ENCODE results near the gene CYS1. TPM values are rescaled to one million over a fixed set of nuclear protein-coding genes. Genes with fewer than 3 reads are reported as not detected.

Gene CYS1
- total and polyA plus RNA-seq, 2 of the 13 experiments (the other 11 are each of a cell fraction or from before 2014, with no cell fraction given): 0.04 TPM; not detected in 1

GRCh38 chr2:10043256-10043905 lies 36.8 kb downstream of the CYS1 start, which contains the start of gene KLF11 (continued):
- TF ChIP-seq ZNF740 (CRISPR knock-in tag; IDR thresholded peaks at IDR 0.05) (peak; percentile 75; the same call in 1 of the 2 replicates), SSRP1 (CRISPR knock-in tag; IDR thresholded peaks at IDR 0.05) (no peak), ZBTB46 (CRISPR knock-in tag; IDR thresholded peaks at IDR 0.05; ENCODE audit: borderline replicate concordance) (no peak), RFX3 (CRISPR knock-in tag; IDR thresholded peaks at IDR 0.05) (no peak), ZBTB25 (CRISPR knock-in tag; IDR thresholded peaks at IDR 0.05) (no peak), ZNF784 (CRISPR knock-in tag; IDR thresholded peaks at IDR 0.05; ENCODE audit: borderline replicate concordance) (peak; percentile 58; the same call in 1 of the 2 replicates), ZEB1 (IDR thresholded peaks at IDR 0.05; ENCODE audit: insufficient replicate concordance, low read depth) (no peak), SAFB2 (CRISPR knock-in tag; IDR thresholded peaks at IDR 0.05; ENCODE audit: borderline replicate concordance, low read depth) (0 out of 2 replicates have a peak, but pooled peaks have one; percentile 44), ZNF20 (CRISPR knock-in tag; IDR thresholded peaks at IDR 0.05) (no peak), FOXK2 (IDR thresholded peaks at IDR 0.05) (no peak), ELF1 (CRISPR knock-in tag; IDR thresholded peaks at IDR 0.05) (no peak), ZNF296 (CRISPR knock-in tag; conservative IDR thresholded peaks at IDR 0.05) (peak; percentile 84; the same call in 1 of the 2 replicates), ZNF749 (CRISPR knock-in tag; IDR thresholded peaks at IDR 0.05; ENCODE audit: borderline replicate concordance) (peak; percentile 94), CENPBD1 (CRISPR knock-in tag; IDR thresholded peaks at IDR 0.05; ENCODE audit: borderline replicate concordance, low read depth) (peak; percentile 80; the same call in 1 of the 2 replicates), ZNF598 (CRISPR knock-in tag; IDR thresholded peaks at IDR 0.05; ENCODE audit: borderline replicate concordance) (no peak), RARA (CRISPR knock-in tag; IDR thresholded peaks at IDR 0.05) (no peak; the same call in 1 of the 2 replicates), PHF8 (CRISPR knock-in tag; IDR thresholded peaks at IDR 0.05) (peak; percentile 40), RXRA (CRISPR knock-in tag; IDR thresholded peaks at IDR 0.05) (peak; percentile 92), SNAPC5 (CRISPR knock-in tag; IDR thresholded peaks at IDR 0.05; ENCODE audit: borderline replicate concordance) (peak; percentile 68; the same call in 1 of the 2 replicates), KLF11 (CRISPR knock-in tag; IDR thresholded peaks at IDR 0.05) (peak; percentile 91; the same call in 1 of the 2 replicates), ZFP36L1 (CRISPR knock-in tag; IDR thresholded peaks at IDR 0.05) (peak; percentile 92), PRPF4 (IDR thresholded peaks at IDR 0.05; ENCODE audit: low read depth, low read length, poor library complexity, severe bottlenecking) (no peak), ETV6 (CRISPR knock-in tag; conservative IDR thresholded peaks at IDR 0.05) (peak; percentile 97)
- TF ChIP-seq, protein P1, sequence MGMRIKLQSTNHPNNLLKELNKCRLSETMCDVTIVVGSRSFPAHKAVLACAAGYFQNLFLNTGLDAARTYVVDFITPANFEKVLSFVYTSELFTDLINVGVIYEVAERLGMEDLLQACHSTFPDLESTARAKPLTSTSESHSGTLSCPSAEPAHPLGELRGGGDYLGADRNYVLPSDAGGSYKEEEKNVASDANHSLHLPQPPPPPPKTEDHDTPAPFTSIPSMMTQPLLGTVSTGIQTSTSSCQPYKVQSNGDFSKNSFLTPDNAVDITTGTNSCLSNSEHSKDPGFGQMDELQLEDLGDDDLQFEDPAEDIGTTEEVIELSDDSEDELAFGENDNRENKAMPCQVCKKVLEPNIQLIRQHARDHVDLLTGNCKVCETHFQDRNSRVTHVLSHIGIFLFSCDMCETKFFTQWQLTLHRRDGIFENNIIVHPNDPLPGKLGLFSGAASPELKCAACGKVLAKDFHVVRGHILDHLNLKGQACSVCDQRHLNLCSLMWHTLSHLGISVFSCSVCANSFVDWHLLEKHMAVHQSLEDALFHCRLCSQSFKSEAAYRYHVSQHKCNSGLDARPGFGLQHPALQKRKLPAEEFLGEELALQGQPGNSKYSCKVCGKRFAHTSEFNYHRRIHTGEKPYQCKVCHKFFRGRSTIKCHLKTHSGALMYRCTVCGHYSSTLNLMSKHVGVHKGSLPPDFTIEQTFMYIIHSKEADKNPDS (CRISPR knock-in tag; IDR thresholded peaks at IDR 0.05): 0 out of 2 replicates have a peak, but pooled peaks have one; percentile 91

All from HepG2 (cell line).